ENCODE data around the gene C14orf119.

- TF ChIP-seq POLR2AphosphoS5 (IDR thresholded peaks at IDR 0.05) (no peak), CTCF (IDR thresholded peaks at IDR 0.05) (no peak), POLR2A (IDR thresholded peaks at IDR 0.05) (no peak)
These were observed 29.1 kb downstream of the C14orf119 start for GRCh38 chr14:23124337-23124954.

Data from breast epithelium (tissue), 3 donors.